ENCODE data around the gene NME8. TPM values are rescaled to one million over a fixed set of nuclear protein-coding genes. Genes with fewer than 3 reads are reported as not detected.

The NME8 gene
- total and polyA plus RNA-seq, 2 of the 4 experiments (the other 2 are of a cell fraction), result not detected

GRCh38 chr7:37816922-37817590, 31.3 kb upstream of the NME8 start:
- Histone ChIP-seq H3K27me3 (ENCODE audit: control insufficient read depth, insufficient read depth, low read length) (no peaks in the 10 kb centered on the region), H2AK5ac (ENCODE audit: low read depth, low read length) (no peak overlapping the region), H3K4me2 (ENCODE audit: low read depth, low read length) (no peak overlapping the region), H3K4ac (ENCODE audit: low read depth, low read length) (no peak overlapping the region), H4K8ac (ENCODE audit: low read depth in 2 of 2, low read length in 2 of 2) (no peak overlapping the region), H2AK9ac (replicated peaks; ENCODE audit: low read depth, low read length, poor library complexity) (no peak overlapping the region), H3K4me3 (ENCODE audit: insufficient read depth, low read depth, low read length) (no peak overlapping the region), H3K14ac (replicated peaks; ENCODE audit: low read depth, low read length) (no peak overlapping the region), H3K9ac (ENCODE audit: low read depth, low read length) (no peak overlapping the region), H3K56ac (ENCODE audit: extremely low read depth, insufficient read depth, low read length) (no peak overlapping the region), H3K9me1 (ENCODE audit: insufficient read depth, low read length) (no peaks in the 10 kb centered on the region), H2BK120ac (ENCODE audit: low read depth, low read length) (no peak overlapping the region), H3K9me3 (ENCODE audit: control insufficient read depth, insufficient read depth, low read length) (peaks cover 4% of the 10 kb centered on the region; the same call in 1 of the 2 replicates), H3K27ac (ENCODE audit: insufficient read depth, low read length) (no peak overlapping the region), H4K5ac (ENCODE audit: low read depth, low read length) (no peak overlapping the region), H2BK20ac (ENCODE audit: low read depth, low read length) (no peak overlapping the region), H3K36me3 (ENCODE audit: control insufficient read depth, insufficient read depth, low read length) (no peaks in the 10 kb centered on the region), H4K20me1 (ENCODE audit: insufficient read depth, low read length) (no peaks in the 10 kb centered on the region), H3K23ac (ENCODE audit: low read depth, low read length) (no peak overlapping the region), H3K18ac (ENCODE audit: low read depth, low read length) (no peak overlapping the region), H3K4me1 (ENCODE audit: control insufficient read depth, insufficient read depth, low read length) (no peaks in the 10 kb centered on the region), H3K79me1 (ENCODE audit: low read depth in 1 of 2, low read length in 2 of 2) (no peaks in the 10 kb centered on the region), H4K91ac (ENCODE audit: insufficient read depth, low read depth, low read length) (no peak overlapping the region), H2BK15ac (ENCODE audit: low read depth, low read length) (no peak overlapping the region), H2BK5ac (ENCODE audit: low read depth, low read length, poor library complexity, severe bottlenecking) (no peak overlapping the region), H2AFZ (replicated peaks; ENCODE audit: low read length, poor library complexity) (no peak overlapping the region)
- no peak for TF ChIP-seq BHLHE40 (IDR thresholded peaks at IDR 0.05; ENCODE audit: low read depth, low read length)
- TF ChIP-seq, protein P1, sequence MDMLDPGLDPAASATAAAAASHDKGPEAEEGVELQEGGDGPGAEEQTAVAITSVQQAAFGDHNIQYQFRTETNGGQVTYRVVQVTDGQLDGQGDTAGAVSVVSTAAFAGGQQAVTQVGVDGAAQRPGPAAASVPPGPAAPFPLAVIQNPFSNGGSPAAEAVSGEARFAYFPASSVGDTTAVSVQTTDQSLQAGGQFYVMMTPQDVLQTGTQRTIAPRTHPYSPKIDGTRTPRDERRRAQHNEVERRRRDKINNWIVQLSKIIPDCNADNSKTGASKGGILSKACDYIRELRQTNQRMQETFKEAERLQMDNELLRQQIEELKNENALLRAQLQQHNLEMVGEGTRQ (IDR thresholded peaks at IDR 0.05; ENCODE audit: low read depth, low read length), result no peak
- no peak for TF ChIP-seq MXI1 (IDR thresholded peaks at IDR 0.05; ENCODE audit: borderline replicate concordance, low read depth, low read length)
- TF ChIP-seq MAZ (IDR thresholded peaks at IDR 0.05; ENCODE audit: borderline replicate concordance, low read depth, low read length), result no peak
- TF ChIP-seq RCOR1 (IDR thresholded peaks at IDR 0.05; ENCODE audit: insufficient replicate concordance, low read length), result no peak
- TF ChIP-seq FOS (IDR thresholded peaks at IDR 0.05; ENCODE audit: low read depth, low read length), result no peak
- TF ChIP-seq CTCF (conservative IDR thresholded peaks at IDR 0.05; ENCODE audit: low read depth, low read length), result no peak
- TF ChIP-seq RAD21 (IDR thresholded peaks at IDR 0.05; ENCODE audit: low read length), result no peak
- TF ChIP-seq CEBPB (IDR thresholded peaks at IDR 0.05; ENCODE audit: low read depth, low read length), result no peak
- no peak for TF ChIP-seq SMC3 (IDR thresholded peaks at IDR 0.05; ENCODE audit: low read depth, low read length)
- TF ChIP-seq CHD1 (IDR thresholded peaks at IDR 0.05; ENCODE audit: low read depth, low read length), result no peak
- DNase-seq, result no peak
- no peak for ATAC-seq (ENCODE audit: low read depth)
- in situ Hi-C loops (cut with MboI; ENCODE audit: low sequenced_read_pairs) (no loop called here), dilution Hi-C loops (cut with HindIII; ENCODE audit: low sequenced_read_pairs, unreplicated experiment) (no loop called here), intact Hi-C loops (cut with micrococcal nuclease) (no loop called here)
- no TSS peak for BruUV-seq (replicated peaks)
- ChIA-PET POLR2A (ENCODE audit: unreplicated experiment) (no interaction called here), CTCF (no interaction called here)
- no CpG with 5 or more reads among the region's 3 CpGs for WGBS, 2 experiments (ENCODE audit: extremely low coverage in 2 of 2, insufficient read length in 1 of 2)

All from IMR-90 (cell line).